HG03045 (cell line): ENCODE results near the gene FARP1.
A peak's percentile ranks its signal among the peaks of the same experiment; 100 is the strongest.

ENCODE experiments used
- ATAC-seq: cut with Tn5 transposase; IDR thresholded peaks from one replicate; pipeline ENCODE4 v1.9.1; 2021; ENCODE audit warnings: mild to moderate bottlenecking, moderate library complexity; ENCODE audit not compliant: unreplicated experiment

The FARP1 gene

GRCh38 chr13:98439126-98439828 is 296.4 kb downstream of the FARP1 start:
- ATAC-seq = no peak

GRCh38 chr13:98439896-98440295 is 297.0 kb downstream of the FARP1 start:
- ATAC-seq = no peak

- no peak for ATAC-seq
Measured at GRCh38 chr13:98440390-98441055, 297.6 kb downstream of the FARP1 start.

- ATAC-seq = no peak
Measured at GRCh38 chr13:98441056-98441676, 298.3 kb downstream of the FARP1 start.

- ATAC-seq = no peak
Measured at GRCh38 chr13:98442391-98443230, 299.7 kb downstream of the FARP1 start.

- no peak for ATAC-seq
Measured at GRCh38 chr13:98443329-98443728, 300.4 kb downstream of the FARP1 start.

GRCh38 chr13:98443800-98444325 is 301.0 kb downstream of the FARP1 start:
- no peak for ATAC-seq

GRCh38 chr13:98444381-98444780 is 301.5 kb downstream of the FARP1 start:
- ATAC-seq = no peak

- peak; percentile 82 for ATAC-seq
Measured at GRCh38 chr13:98445340-98446233, 302.7 kb downstream of the FARP1 start.

- ATAC-seq = no peak
Measured at GRCh38 chr13:98446234-98446621, 303.3 kb downstream of the FARP1 start.

- no peak for ATAC-seq
Measured at GRCh38 chr13:98447130-98447529, 304.2 kb downstream of the FARP1 start.

- ATAC-seq = no peak
Measured at GRCh38 chr13:98447881-98448641, 305.2 kb downstream of the FARP1 start.

GRCh38 chr13:98448642-98448928 is 305.7 kb downstream of the FARP1 start:
- ATAC-seq = no peak

- no peak for ATAC-seq
Measured at GRCh38 chr13:98449273-98449672, 306.4 kb downstream of the FARP1 start.

GRCh38 chr13:98450026-98450425 is 307.1 kb downstream of the FARP1 start:
- no peak for ATAC-seq

- no peak for ATAC-seq
Measured at GRCh38 chr13:98450539-98451111, 307.7 kb downstream of the FARP1 start.

- no peak for ATAC-seq
Measured at GRCh38 chr13:98451676-98452470, 309.0 kb downstream of the FARP1 start.
